HG02798 (cell line): Measurements from ENCODE around the gene ACAA2.

ENCODE experiments used
- ATAC-seq: cut with Tn5 transposase; IDR thresholded peaks from one replicate; pipeline ENCODE4 v1.9.1; 2021; ENCODE audit warnings: mild to moderate bottlenecking; ENCODE audit not compliant: unreplicated experiment, poor library complexity

The ACAA2 gene, protein sequence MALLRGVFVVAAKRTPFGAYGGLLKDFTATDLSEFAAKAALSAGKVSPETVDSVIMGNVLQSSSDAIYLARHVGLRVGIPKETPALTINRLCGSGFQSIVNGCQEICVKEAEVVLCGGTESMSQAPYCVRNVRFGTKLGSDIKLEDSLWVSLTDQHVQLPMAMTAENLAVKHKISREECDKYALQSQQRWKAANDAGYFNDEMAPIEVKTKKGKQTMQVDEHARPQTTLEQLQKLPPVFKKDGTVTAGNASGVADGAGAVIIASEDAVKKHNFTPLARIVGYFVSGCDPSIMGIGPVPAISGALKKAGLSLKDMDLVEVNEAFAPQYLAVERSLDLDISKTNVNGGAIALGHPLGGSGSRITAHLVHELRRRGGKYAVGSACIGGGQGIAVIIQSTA

DNA sequence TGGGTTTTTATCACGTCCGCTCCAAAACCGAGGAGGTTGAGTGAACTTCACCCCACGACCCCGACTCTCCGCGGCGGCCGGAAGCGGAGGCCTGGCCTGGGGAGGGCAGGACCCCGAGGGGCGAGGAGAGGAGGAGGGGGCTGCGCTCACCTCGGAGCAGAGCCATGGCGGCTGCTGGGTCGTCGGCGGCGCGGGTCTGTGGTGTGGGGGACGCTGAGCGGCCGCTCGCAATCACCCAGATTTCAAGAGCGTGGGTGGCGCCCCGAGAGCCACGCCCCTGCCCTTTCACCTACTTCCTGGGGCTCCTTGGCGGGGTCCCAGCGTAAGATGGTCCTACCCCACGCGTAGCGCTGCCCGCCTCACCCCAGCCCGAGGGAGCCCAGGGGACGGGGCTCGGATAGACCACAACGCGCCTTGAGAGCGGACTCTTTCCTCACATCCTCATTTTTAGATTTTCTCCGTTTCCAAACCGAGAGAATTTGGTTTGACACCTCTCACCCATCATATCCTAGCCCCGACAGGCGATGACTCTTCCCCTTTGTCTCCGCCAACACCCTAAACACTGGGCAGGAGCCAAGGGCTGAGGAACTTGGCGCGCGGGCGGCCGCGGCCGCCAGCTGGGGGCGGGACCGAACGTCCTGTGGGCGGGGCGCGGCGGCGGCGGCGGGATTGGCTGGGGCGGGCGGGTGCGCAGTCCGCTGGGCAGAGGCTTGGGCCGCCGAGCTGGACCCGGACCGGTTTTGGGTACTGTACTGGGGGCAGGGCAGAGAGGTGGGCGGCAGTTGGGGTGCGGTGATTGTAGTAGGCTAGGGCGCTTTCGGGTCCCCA, at the start of gene ACAA2:
Gene ACAA2 (minus strand): TSS at position 215 of the 828 bp plus-strand sequence. CDS start 49 bp downstream, at position 166.
- ATAC-seq: peak; percentile 89

DNA sequence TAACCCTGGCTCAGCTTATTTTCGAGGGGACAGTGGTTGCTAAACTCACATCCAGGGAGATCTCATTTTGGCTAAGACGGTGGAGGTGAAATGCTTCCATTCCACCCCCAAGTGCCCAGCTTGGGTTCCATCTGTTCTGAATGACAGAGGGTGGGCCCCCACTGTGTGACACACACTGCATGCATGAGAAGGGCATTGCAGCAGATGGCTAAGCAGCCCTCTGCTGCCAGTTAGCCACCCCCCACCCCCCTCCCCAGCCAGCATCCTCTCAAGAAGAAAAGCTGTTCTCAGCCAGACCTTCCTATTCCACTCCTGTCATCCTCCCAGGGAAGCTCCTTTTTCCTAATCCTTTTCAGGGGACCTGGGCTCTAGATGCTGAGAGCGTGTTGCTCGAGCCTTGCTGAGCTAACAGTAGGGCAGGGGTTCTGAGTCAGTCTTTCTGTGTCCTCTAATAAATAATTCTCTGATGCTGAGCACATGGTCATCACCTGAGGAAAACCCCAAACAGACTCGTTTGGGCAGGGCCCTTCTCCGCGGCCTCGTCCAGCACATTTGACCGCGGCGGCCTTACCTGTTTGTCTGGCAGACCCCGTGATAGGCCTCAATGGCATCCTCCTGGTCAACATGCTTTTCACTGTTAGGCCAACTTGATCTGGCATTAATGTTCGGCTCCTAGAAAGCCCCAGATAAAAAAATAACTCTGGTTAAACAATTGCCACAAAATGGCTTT, 49.5 kb upstream of the ACAA2 start:
- ATAC-seq: no peak

DNA sequence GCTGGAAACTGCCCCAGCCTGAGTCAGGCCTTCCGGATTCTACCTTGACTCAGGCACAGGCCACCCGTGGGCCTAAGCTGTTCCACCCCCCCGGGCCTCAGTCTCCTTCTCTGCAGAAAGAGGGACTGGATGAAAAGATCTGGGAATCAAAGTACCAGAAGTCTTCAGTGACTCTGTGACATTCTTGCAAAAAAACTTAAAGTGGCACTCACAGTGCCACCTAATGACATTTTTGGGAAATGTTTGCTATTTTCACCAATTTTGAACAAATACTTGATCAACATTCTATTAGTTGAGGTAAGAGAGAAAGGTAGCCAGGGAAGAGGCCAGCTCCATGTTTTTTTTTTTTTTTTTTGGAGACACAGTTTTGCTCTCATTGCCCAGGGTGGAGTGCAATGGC, 48.3 kb upstream of the ACAA2 start:
- no peak for ATAC-seq

DNA sequence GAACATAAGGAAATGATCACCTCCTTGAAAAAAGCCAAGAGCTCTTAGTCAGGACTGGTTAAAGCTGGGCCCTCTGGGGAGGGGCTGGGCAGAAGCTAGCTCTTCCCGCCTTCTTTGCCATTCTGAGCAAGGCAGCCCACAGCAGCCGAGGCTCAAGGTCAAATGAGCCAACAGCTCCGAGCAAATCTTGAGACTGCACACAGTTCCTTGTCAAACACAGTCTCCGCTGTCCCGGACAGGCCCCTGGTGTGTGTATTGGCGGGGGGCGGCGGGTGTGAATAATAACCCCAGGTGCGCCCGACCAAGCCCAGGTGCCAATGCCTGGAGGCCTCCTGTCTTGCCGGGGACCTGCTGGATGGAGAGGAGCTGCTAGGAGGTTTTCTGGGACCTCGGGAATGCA, 46.4 kb upstream of the ACAA2 start:
- ATAC-seq: no peak

DNA sequence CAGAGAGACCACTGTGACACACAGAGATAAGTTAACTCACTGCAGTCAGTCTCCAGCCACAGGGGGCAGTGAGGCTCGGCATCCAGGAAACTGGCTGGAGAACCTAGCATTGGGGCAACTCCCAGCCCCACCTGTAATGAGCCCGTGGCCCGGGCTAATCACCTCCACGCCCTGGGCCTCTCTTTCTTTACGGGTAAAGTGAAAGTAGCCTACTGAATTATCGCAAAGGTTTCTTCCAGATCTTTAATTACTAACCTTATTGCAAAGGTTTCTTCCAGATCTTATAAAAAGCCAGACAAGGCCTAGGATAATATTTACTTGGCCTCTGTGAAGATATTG, 45.7 kb upstream of the ACAA2 start:
- ATAC-seq: no peak

DNA sequence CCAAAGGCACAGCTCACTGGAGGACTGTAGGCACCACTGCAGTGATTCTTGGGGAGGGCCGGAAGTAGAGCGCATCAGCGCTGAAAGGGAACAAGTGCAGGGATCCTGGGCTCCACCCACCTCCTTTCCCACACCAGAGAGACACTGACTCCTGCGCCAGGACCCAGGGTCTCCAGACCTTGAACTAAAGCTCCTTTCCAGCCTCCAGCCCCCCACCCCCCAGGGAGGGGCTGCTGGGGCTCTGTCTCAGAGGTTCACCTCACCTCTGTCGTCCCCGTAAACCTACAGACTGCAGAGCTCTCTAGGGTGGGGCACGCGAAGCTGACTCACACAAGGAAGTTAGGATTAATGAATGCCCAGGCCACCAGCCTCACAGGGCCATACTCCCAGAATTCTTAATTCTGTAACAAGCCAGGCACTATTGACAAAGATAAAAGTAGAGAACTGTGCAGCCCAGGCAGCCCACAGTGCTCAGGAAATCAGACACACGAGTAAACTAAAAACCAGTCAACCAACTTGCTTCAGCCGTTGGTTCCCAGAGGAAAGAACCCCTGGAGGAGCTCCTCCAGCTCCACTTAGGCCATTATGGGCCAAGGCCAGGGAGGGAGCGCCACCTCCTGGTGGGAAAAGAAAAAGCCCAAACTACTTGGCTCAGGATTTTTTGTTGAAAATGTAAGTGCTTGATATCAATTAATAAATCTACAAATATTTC, 45.1 kb upstream of the ACAA2 start:
- ATAC-seq: no peak

DNA sequence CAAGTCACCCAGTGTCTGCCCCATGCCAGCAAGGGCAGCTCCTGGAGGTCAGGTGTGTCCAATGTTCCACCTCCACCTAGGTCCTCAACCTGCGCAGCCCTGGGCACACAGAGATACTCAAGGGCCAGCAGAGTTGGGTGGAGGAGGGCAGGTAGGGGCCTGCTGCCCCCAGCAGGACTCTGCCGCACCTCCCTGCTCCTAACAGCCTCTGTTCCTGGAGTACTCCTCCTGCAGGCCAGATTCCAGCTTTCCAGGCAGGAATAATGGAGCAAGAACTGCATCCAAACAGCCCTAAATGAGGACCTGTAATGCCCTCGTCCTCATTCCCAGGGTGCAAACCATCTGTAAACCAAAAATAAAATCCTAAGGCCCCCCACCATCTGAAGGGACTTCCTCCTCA, 44.4 kb upstream of the ACAA2 start:
- no peak for ATAC-seq

DNA sequence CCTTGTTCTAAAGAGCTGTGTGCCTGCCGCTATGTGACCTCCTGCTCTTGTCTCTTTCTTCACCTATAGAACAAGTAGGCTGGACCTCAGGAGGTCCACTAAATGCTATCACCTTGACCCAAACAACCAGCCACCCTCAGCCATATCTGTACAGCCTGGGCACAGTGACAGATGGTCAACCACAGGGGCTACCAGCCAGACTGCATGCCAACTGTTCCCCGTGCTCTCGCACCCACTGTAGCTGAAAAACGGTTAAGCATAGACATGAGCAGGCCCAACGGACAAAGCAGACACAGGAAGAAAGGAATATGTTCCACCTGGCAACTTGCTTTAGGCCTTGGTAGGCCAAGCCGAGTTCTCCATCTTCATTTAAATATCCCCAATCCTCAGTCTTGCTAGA, 43.2 kb upstream of the ACAA2 start:
- ATAC-seq: no peak

DNA sequence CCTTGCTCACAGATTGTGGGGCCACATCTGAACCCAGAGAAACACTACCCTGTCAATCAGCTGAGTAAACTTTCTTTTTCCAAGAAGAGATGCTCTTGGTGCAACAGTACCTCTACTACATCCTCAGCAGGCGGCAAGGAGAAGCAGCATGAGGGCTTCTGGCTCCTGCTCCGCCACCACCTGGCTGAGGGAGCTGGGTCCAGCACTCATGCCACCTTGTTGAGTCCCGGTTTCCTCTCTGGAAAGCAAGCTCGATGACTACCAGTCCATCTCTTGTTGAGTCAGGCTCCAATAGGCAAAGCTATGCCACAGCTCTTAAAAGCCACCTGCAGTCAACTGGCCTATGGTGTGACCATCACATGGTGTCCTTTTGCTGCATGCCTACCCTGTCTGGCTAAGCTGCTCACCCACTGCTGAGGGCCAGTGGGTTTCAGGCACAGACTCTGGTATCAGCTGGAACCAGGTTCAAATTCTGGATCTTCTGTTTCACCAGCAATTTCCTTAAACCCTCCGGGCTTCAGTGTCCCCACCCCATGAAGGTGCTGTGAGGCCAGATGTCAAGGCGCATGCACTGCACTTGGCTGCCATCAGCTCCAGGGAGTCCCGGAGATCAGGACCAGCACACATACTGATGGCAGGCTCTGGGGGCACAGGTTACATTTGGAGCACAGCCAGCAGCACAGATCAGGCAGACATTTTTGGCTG, 42.5 kb upstream of the ACAA2 start:
- no peak for ATAC-seq

DNA sequence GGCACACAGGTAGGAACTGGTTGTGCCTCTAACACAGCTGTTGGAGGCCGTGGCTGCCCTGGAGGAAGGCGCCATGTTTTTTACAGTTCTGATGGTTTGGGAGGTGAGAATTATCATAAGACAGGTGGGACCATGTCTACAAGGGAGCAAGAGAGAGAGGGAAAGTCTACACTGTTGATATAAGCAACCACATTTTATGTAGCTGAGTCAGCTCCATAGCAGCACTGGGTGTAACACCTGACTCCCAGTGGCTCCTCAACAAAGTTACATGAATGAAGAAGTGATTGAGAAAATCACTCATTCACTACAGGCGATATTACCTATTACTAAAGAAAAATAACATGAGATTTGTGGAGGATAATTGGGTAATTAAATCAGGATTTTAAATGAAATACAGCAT, 41.3 kb upstream of the ACAA2 start:
- ATAC-seq: no peak

DNA sequence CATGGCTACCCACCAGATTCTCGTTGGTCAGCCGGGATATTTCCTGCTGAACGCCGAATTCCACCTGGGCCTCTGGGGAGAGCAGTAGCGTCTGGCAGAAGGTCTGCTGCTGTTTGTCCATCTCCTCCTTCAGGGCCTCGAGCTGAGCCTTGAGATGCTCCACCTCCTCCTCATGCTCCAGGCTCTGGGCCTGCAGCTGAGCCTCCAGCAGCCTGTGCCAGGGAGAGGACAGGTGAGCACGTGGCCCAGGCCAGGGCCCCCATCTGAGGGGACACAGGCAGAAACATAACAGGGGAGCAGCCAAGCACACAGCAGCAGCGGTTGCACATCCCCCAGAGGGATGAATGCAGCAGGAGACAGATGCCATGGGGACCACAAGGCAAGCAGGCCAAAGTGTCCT, 40.1 kb upstream of the ACAA2 start:
- no peak for ATAC-seq

DNA sequence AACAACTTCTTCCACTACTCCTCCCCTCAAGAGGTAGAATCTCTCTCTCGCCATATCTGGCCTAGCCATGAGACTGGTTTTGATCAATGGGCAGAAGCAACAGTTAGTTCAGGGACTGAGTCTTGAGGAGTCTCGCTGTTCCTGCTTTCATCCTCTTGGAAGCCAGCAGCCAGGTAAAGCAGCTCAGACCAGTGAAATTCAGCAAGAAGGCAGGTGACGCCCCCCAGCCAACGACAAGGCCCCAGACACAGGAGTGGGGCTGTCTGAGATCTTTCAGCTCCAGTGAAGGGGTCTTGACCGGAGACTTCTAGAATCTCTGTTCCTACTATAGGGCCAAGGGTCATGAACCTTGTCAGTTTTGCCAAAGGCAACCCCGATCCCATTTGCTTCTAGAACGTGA, 39.7 kb upstream of the ACAA2 start:
- ATAC-seq: no peak

DNA sequence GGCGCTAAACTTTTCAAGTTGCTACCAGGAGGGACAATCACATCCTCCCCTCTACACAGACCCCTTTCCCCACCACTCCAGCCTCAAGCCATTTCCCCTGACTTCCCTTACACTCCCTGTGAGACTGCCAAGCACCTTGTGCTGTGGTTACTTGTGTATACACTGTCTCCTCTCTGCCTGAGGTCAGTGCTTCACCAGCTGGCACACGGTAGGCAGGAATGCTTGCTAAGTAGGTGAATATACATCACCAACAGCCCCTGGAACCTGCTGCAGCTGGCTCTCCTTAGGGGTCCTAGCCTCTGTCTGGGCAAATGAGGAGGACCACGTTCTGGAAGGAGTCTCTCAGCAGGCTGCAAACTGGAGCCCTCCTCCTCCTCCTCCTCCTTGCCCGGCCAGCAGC, 38.3 kb upstream of the ACAA2 start:
- no peak for ATAC-seq

DNA sequence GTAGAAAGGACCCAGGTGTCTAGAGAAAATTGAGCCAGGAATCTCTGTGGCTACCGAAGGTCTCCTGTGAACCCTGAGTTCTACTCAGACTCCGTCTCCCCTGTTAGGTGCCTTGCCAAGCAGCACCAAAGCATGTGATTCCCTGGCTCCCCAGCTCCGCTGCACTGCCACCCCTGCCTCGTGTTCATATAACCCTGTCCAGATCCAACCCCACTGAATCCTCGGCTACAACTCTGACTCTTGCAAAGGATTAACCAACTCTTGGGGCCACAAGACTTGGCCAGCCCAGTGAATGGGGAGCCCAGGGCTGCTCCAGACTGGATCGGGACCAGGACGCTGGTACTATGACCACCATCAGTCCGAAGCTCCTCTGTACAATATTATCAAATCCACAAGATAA, 37.3 kb upstream of the ACAA2 start:
- ATAC-seq: no peak

DNA sequence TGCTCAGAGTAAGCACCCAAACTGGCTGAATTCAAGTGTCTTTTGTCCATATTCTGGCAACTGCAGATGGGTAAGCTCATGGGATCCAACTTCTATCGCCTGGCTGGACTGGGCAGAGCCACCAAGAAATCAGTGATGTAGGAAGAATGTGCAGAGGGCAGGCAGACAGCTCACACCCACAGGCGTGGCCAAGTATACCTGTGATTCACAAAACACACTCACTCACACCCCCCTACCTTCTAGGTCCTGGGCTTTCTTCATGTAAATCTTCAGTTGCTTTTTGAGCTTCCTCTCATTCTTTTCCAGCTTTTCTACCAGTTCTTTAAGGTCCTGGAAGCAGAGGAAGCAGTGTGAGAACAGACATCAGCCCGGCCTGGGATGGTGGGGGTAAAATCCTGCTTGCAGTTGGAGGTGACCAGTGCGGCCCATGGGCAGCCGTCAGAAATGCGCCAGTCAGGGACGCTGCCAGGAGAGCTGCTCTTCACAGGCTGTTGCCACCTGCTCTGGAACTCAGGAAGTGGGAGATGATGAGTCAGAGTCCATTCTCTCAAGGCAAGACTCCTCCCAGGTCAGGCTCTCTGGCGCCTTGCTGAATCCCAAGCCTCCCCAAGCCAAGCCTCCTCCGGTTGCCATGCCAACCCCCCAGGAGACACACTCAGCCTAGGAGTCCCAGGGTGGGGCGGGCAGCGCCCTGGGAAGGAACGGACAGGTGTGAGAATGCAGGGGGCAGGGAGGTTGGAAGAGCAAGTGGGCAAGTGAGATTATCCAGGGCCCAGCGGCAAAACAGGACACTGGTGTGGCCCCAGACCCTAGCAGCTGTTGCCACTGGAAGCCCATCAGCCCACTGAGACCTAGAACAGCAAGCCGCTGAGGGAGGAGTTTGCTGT, 36.2 kb upstream of the ACAA2 start:
- no peak for ATAC-seq

DNA sequence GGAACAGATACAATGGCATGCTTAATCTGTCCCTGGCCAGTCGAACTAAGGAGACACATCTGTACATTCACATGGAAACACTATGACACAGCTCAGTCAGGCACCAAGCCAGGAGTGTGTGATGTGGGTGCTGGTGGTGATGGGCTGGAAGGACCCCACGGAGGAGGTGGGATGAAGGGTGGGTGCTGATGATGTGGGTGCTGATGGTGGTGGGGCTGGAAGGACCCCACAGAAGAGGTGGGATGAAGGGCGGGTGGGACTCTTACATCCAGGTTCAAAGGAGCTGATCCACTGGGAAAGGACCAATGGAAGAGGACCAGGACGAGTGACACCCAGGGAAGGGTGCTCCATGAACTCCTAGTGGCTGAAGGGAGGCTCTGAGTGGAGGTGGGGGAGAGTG, 34.8 kb upstream of the ACAA2 start:
- no peak for ATAC-seq

DNA sequence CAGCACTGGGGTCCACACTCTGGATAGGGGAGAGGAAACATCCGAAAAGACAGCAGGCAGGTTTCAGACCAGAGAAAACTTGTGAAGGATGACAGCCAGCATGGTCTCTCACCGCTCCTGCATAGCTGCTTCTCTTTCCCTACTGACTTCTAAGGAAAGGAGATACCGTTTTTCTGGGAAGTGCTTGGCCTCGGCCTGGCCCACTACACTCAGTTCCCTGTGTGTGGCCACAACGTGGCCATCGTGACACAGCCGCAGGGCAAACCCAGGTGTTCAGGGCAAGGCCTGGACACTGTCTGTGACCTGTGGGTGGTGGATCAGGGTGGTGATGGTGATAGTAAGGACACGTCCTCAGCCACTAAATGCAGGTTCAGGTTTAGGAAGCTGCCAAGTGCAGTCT, 34.2 kb upstream of the ACAA2 start:
- no peak for ATAC-seq

DNA sequence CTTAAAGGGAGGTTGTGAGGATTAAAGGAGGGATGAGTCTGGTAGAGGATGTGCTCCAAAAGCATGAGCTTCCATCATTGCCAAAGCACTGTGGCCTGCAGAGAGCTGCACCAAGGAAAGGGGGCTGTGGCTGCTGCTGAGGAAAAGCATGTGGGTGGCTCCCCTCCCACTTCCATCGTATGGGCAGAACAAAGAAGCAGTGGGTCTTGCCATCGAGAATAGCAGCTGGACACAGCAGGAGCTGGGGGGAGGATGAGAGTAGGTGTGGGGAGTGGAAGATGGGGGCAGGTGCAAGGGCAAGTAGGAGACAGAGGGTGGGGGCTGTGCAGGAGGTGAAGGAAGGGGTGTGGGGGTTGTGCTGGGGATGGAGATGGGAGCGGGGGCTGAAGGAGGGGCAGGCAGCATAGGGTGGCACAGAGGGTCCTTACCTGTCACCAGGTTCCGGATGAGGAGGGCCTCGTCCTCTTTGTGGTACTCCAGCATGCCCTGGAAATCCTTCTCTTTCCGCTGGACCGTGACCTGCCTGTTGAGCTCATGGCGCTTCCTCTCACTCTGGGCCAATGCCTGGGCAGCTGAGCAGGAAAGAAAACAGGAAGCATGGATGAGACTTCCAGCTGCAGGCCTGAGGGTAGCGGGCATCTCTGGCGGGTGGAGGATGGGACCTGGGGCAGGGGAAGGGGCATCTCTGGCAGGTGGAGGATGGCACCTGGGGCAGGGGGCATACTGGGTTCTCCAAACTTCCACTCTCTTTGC, 33.6 kb upstream of the ACAA2 start:
- no peak for ATAC-seq
